RWPE2 (cell line): ENCODE results near the gene RFTN1.

Experiments
- ATAC-seq: fragments of 200-7000 bp; cut with Tn5 transposase; 3 replicates; pipeline ENCODE4 v1.9.1; 2021; ENCODE audit warnings: low read depth
- DNase-seq: peaks from one replicate; pipeline ENCODE4 v3.0.0-alpha.2; 2020; ENCODE audit warnings: low spot score
- H3K27ac ChIP-seq: fragments of 450-650 bp; 2 replicates; pipeline ENCODE4 v1.5.1; 2017; ENCODE audit warnings: mild to moderate bottlenecking; ENCODE audit not compliant: poor library complexity, severe bottlenecking
- H3K27me3 ChIP-seq: fragments of 250-450 bp; sonication (Bioruptor Pico); 2 replicates; pipeline ENCODE4 v1.5.1; 2021; ENCODE audit warnings: mild to moderate bottlenecking, moderate library complexity; ENCODE audit not compliant: insufficient read depth, poor library complexity, severe bottlenecking
- H3K36me3 ChIP-seq: fragments of 250-450 bp; sonication (Bioruptor Pico); 2 replicates; pipeline ENCODE4 v1.5.1; 2020; ENCODE audit warnings: low read depth, mild to moderate bottlenecking, moderate library complexity
- H3K4me1 ChIP-seq: fragments of 250-450 bp; sonication (Bioruptor Pico); 2 replicates; pipeline ENCODE4 v1.5.1; 2021; ENCODE audit warnings: mild to moderate bottlenecking, moderate library complexity; ENCODE audit not compliant: insufficient read depth, poor library complexity, severe bottlenecking
- H3K4me3 ChIP-seq: fragments of 250-450 bp; sonication (Bioruptor Pico); 2 replicates; pipeline ENCODE4 v1.5.1; 2021; ENCODE audit warnings: mild to moderate bottlenecking, moderate library complexity; ENCODE audit not compliant: severe bottlenecking
- H3K9me3 ChIP-seq: fragments of 250-450 bp; sonication (Bioruptor Pico); 2 replicates; pipeline ENCODE4 v1.5.1; 2021; ENCODE audit warnings: mild to moderate bottlenecking, moderate library complexity; ENCODE audit not compliant: severe bottlenecking
- TF ChIP-seq, protein P1 (sequence below): fragments of 450-650 bp; IDR thresholded peaks from one replicate; pipeline ENCODE4 v1.5.1; 2017; ENCODE audit warnings: mild to moderate bottlenecking, moderate library complexity; ENCODE audit not compliant: poor library complexity, severe bottlenecking

Gene RFTN1

DNA sequence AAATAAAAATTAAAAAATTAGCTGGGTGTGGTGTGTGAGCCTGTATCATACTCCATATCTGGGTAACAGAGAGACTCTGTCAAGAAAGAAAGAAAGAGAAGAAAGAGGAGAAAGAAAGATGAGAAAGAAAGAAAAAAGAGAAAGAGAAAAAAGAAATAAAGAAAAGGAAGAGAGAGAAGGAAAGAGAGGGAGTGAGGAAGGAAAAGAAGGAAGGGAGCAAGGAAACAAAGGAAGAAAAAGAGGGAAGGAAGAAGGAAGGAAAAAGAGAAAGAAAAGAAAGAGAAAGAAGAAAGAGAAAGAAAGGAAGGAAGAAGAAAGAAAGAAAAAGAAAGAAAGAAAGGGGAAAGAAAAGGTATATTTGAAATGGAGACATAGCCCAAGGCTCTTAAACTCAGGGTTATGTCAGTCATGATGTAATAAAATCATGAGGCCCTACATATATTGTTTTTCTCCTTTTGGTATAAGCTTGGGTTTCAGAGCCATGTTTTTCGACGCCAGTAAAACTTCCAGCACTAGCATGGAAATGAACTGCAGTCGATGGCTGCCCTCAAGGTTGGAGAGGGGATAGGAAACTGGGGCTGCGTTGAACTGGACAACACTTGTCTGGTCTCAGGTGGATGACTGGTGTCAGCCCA is 38.0 kb upstream of the RFTN1 start:
- H3K27me3 ChIP-seq: no peaks in the 10 kb centered on the region
- H3K27ac ChIP-seq: no peak overlapping the region
- peaks cover 8% of the 10 kb centered on the region for H3K4me1 ChIP-seq
- DNase-seq: no peak
- TF ChIP-seq, protein P1, sequence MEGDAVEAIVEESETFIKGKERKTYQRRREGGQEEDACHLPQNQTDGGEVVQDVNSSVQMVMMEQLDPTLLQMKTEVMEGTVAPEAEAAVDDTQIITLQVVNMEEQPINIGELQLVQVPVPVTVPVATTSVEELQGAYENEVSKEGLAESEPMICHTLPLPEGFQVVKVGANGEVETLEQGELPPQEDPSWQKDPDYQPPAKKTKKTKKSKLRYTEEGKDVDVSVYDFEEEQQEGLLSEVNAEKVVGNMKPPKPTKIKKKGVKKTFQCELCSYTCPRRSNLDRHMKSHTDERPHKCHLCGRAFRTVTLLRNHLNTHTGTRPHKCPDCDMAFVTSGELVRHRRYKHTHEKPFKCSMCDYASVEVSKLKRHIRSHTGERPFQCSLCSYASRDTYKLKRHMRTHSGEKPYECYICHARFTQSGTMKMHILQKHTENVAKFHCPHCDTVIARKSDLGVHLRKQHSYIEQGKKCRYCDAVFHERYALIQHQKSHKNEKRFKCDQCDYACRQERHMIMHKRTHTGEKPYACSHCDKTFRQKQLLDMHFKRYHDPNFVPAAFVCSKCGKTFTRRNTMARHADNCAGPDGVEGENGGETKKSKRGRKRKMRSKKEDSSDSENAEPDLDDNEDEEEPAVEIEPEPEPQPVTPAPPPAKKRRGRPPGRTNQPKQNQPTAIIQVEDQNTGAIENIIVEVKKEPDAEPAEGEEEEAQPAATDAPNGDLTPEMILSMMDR: no peak
- no peak overlapping the region for H3K4me3 ChIP-seq
- H3K9me3 ChIP-seq: no peaks in the 10 kb centered on the region
- H3K36me3 ChIP-seq: no peaks in the 10 kb centered on the region
- ATAC-seq: no peak

DNA sequence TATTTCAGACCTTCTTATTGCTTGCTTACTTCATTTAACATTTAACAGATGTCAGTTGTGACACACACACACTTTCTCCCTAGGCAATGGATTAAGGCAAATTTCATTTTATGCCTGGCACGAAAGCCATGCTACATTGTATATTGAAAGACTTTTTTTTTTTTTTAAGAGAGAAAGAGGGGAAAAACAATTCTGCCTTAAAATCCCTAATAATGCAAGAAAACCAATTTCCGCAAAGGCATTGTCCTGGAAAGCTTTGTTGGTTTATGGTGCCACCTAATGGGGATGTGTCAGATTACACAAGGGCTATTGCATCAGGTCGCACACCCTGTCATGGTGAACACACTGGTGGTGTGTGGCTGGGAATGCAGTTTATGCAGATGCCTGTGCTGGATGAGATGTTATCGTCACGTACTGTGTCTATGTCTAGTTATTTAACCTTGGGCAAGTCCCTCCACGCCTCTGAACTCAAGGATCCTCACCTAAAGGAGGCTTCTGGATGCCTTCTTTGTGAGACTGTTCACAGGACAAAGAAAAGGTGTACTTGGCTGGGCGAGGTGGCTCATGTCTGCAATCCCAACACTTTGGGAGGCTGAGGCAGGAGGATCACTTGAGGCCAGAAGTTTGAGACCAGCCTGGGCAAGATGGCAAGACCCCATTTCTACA is 37.3 kb upstream of the RFTN1 start:
- H3K4me1 ChIP-seq: peaks cover 8% of the 10 kb centered on the region
- TF ChIP-seq, protein P1: peak; percentile 89
- ATAC-seq (peak; percentile 91), DNase-seq (no peak)
- no peaks in the 10 kb centered on the region for H3K27me3 ChIP-seq
- no peaks in the 10 kb centered on the region for H3K9me3 ChIP-seq
- H3K4me3 ChIP-seq: no peak overlapping the region
- H3K27ac ChIP-seq: no peak overlapping the region
- H3K36me3 ChIP-seq: no peaks in the 10 kb centered on the region

DNA sequence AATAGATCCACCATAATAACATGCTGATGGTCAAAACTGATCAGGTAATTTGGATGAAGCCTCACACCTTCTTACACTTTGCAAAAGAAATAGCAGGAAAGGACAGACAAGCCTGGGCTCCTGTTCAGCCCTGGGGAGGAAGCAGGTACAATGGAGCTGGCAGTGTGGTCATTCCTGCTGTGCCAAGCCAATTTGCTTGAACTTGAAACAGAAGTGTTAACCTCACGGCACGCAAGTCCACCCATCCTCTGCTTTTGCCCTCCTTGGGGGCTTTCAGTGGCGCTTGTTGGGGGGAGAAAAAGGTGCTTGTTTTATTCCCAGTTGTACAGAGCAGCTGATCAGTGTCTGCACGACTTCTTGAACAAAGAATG is 36.8 kb upstream of the RFTN1 start:
- no peak overlapping the region for H3K4me3 ChIP-seq
- TF ChIP-seq, protein P1: no peak
- H3K36me3 ChIP-seq: no peaks in the 10 kb centered on the region
- ATAC-seq (no peak), DNase-seq (no peak)
- no peaks in the 10 kb centered on the region for H3K27me3 ChIP-seq
- H3K4me1 ChIP-seq: peaks cover 8% of the 10 kb centered on the region
- H3K9me3 ChIP-seq: no peaks in the 10 kb centered on the region
- no peak overlapping the region for H3K27ac ChIP-seq

DNA sequence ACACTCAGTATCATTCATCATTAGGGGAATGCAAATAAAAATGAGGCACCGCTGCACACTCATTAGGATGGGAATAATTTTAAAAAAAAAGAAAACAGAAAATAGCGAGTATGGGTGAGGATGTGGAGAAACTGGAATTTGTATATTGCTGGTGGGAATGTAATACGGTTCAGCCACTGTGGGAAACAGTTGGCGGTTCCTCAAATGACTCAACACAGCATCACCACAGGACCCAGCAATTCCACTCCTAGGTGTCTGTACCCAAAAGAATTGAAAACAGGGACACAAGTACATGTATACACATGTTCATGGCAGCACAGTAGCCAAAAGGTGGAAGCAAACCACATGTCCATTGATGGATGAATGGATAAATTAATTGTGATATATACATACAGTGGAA is 35.2 kb upstream of the RFTN1 start:
- Histone ChIP-seq H3K27me3 (no peaks in the 10 kb centered on the region), H3K9me3 (no peaks in the 10 kb centered on the region), H3K4me3 (no peak overlapping the region), H3K36me3 (no peaks in the 10 kb centered on the region), H3K27ac (no peak overlapping the region), H3K4me1 (peaks cover 8% of the 10 kb centered on the region)
- ATAC-seq (peak; percentile 65; the same call in 1 of the 3 replicates), DNase-seq (no peak)
- TF ChIP-seq, protein P1: no peak
